HT1080 (cell line): ENCODE results near the gene PTF1A. TPM values are rescaled to one million over a fixed set of nuclear protein-coding genes. Genes with fewer than 3 reads are reported as not detected.

ENCODE experiments used
- DNase-seq: peaks from one replicate; pipeline ENCODE4 v3.0.0-alpha.2; 2015; ENCODE audit warnings: low read depth
- total RNA-seq: library from RNA; depleted of rRNA; stranded (reverse); fragments of >200 nt; shearing (Covaris generic); gene quantifications from 2 replicates; pipeline ENCODE4 v1.2.3, GENCODE V29; 2014

The PTF1A gene
- total RNA-seq, 1 experiment from 2014 or later, result not detected

GRCh38 chr10:23186178-23186577, 5.9 kb upstream of the PTF1A start:
- DNase-seq, result no peak

GRCh38 chr10:23186697-23187096, 5.4 kb upstream of the PTF1A start:
- DNase-seq, result no peak

DNA sequence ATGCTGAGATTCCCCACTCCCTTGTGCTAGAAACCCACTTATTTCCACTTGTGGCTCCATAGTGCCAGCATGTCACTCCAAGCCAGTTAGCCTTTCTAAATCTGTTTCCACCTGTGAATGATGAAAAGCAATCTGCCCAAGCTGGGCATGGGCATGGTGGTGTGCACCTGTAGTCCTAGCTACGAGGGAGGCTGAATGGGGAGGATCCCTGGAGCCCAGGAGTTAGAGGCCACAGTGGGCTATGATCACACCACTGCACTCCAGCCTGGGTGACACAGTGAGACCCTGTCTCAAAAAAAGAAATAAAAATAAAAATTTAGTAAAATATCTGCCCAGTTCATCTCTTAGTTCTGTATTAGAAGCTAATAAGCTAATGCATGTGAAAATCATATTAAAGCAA, 5.0 kb upstream of the PTF1A start:
- DNase-seq, result no peak

DNA sequence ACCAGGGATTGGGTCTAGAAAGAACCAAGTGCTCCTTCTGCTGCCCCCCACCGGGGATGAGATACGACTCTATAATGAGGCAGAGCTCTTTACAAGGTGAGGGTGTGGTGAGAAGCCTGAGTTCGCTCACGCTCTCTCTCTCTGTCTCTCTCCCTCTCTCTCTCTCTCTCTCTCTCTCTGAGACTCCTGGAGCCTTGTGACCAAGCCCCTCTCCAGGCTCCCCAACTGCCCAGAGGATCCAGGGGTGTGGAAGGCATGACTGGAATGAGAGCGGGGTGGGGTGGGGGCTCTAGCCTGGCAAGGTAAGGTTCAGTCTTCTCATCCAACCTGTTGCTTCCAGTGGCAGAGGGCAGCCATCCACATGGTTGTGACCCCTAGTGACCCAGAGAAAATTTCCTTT, 3.1 kb upstream of the PTF1A start:
- no peak for DNase-seq

DNA sequence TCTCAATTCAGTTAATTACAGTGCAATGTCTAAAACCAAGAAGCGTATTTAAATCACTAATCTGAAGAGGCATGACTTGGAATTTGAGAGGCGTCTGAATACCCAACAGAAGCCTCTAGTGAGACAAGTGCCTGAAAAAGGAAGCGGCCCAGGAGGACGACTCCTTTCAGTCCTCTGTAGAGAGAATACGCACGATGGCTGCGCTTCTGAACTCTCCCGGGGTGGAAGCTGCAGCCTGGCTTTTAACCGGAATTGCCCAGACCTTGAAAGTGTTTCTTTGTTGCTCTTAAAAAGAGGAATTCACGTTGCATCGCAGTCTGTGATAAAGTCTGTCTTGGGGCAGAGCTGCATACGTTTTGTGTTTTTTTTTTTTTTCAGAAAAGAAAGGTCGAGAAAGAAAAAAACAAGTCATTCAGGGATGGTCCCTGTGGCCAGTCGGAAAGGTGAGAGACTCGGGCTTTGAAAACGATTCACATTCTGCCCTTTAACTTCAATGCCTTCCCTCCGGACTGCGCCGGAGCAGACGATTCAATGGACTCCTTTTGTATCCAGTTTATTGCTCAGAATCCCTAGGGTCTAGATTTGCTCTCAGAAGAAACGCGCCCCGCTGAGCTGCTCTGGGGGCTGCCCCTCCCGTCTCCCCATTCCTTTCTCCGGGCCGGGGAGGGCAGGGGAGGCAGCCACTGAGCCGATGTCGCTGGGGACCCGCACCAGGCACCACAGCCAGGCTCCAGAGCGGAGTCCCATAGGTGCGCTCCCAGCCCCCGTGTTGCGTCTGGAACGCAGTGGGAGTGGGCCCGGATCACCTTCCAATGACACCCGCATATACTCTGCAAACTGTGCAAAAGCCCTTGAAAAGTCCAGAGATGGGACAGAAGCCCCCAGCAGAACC, 994 bp upstream of the PTF1A start:
- DNase-seq, result no peak

- no peak for DNase-seq
Measured at GRCh38 chr10:23192712-23193434, 761 bp downstream of the PTF1A start.

DNA sequence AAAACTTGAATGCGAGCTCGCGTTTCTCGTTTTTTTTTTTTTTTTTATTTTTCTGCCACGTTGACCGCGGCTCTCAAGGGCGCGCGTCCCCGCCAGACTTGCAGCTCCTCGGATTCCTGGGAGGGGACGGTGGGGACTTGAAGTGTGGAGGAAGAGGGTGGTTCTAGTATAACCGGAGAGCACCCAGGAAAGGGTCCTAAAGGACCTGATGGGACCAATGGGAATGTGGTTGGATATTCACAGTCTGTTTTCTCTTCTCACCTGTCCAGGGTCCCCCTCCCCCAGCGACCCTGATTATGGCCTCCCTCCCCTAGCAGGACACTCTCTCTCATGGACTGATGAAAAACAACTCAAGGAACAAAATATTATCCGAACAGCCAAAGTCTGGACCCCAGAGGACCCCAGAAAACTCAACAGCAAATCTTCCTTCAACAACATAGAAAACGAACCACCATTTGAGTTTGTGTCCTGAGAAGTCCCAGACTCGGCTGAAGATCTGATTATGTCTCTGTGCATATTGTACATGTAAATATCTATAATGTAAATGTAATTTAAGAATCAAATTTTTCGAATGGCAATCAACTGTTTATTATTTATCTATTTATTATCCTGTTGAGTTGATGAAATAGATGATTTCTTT, 1.4 kb downstream of the PTF1A start:
- no peak for DNase-seq

DNA sequence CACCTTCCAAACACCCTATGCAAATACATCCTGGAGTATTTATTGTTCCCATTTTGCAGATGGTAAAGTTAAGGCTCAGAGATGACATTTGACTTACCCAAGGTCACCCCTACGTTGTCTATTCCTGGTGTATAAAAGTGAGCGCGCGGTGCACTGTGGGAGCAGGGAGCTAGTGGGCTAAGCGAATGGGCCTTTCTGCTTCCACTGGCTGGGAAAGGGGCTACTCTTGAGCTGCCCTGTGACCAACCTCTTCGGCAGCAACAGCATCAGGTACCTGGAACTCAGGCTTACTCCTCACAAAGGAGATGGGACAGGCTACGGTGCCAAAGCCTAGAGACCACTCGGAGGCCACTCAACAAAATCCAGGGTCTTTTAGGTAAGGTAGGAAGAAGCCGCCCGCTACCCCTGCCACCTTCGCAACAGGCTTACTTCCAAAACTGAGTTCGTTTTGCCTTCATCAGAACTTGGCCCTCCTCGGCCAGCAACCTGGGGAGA, 2.4 kb downstream of the PTF1A start:
- DNase-seq, result no peak

DNA sequence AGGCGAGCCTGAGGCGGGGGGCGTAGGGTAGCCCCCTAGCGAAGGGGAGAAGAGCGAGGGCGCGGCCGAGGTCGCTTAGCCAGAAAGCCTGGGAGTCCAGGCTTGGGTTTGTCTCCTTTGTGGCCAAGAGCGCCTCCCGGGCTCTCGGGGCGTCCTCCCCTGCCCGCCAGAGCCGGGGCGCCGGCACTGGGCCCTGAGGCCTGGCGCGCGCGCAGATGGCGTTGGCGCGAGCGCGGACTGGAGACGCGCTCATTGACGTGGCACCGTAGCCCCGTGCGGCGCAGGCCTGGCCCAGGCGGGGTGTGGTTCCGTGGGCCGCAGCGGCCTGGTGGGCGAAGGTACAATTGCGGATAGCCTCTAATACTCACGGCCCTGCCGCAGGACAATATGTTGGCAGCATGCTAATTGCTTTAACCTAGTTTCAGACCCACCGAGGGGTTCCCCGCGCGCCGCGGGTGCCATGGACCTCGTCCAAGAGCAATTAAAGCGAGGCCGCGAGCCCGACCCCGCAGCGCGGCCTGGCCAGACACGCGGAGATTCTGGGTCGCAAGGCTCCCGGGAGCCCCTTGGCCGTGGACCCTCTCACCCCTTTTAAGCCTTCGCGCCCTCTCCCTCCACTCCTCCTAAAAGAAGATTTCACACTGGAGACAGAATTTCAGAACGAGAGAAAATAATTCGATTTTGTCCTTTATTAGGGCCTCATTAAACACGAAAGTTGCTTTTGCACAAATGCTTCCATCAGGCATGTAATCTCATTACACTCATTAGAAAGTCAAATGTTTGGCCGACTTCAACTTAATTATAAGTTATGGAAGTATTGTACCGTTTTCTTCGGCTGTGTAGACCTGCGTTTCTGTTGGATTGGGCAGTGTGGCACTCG, 3.1 kb downstream of the PTF1A start:
- DNase-seq, result no peak

- no peak for DNase-seq
Measured at GRCh38 chr10:23195846-23196600, 3.9 kb downstream of the PTF1A start.

DNA sequence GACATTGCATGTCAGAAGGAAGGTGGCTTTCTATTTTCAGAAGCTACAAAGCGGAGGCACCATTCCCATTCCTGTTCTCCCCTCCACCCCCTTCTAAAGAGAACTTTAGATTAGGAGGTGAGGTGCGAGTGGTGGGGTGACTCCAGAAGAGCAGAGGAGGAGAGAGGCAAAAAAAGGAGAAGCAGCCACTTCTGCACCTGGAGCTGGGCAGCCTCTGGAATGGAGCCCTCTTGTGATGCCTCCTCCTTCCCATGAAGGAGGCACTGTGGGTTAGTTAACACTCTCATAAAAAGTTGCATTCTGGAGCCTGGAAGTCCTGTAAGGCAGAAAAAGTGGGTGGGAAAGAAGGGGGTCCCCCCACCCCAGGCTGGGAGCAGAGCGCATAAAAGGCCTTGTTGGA, 4.8 kb downstream of the PTF1A start:
- no peak for DNase-seq

DNA sequence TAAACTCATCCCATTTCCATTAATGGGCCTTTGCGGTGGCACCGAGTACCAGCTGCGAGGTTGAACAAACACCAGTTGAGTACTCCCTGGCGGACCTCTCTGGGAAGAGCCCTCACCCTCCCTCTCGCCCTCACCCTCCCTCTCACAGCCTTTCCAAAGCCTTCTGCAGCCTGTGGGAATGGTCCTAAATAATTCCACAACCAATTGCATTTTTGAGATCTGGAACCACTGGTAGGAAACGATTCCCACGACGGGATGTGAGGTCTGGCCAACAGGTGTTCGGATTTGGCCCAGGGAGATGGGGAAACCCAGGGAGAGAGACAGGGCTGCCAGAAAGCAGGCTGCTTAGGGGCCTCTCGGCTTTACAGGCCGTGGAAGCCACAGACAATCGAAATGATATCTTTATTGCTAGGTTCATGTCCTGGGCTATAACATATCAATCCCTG, 5.3 kb downstream of the PTF1A start:
- DNase-seq, result no peak

GRCh38 chr10:23198610-23198939, 6.5 kb downstream of the PTF1A start:
- DNase-seq, result no peak

DNA sequence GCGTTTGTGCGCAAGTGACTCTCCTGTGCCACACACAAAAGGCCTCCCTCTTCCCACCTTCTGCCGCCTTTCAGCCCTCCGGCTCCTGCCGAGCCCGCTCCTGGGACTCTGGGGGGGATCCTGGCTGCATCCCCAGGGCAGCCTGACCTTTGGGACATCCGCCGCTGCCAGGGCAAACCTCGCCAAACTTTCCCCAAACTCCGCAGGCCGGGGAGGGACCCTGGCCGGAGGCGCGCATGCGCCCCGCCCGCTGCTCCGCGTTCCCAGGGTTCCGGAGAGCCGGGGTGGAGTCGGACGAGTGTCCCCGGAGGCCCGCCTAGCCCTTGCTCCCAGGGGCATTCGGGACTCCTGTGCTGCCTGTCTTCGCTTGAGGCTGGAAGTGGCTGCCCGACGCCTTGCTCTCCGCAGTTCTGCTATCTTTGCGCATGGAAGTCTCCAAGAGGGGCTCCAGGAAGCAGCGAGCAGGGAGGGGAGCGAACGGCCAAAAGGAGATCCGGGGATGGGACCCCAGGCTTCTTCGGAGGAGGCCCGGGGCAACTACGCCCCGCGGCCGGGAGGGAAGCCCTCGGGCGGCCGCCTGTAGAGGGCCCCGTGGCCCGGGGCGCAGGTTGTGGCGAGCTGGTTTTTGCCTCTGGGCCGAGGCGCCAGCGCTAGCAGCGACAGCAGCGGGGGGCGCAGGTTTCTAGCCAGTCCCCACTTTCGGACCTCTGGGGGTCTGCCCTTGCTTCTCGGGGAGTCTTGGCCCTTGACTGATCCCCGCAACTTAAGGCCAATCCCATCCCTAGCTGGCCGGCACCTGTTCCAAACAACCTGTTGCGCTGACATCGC, 7.0 kb downstream of the PTF1A start:
- no peak for DNase-seq

DNA sequence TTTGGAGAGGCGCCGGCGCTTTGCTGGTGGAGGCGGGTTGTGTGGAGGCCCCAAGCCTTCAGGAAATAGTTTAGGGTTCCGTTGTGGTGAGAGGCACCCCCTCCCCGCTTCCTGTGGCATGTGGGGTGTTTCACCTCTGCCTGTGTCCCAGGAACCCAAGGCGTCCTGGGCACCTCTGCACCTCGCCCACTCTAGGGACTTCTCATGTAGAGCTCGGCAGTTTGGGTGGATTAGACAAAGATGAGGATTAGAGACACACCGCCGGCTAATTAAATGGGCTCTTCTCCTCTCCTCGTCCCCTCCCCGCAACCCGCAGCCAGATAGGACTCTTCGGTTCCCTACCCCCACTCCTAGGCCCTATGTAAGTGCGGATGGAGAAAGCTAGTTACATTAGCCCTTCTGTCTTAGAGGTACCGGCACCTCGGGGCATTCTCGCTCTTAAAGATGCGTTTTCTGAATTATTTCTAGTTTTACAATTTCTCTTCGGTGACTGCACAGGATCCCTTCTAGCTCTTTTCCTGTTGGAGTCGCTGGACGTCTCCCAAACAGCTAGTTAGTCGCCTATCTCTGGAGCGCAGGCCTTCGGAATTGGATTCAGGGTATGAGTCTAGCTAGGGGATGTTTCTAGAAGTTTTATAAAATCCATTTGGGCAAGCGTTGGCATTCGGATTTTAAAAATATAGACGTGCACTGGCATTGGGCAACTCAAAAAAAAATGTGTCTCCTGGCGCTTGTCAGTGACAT, 7.8 kb downstream of the PTF1A start:
- no peak for DNase-seq

- no peak for DNase-seq
Measured at GRCh38 chr10:23200586-23200985, 8.5 kb downstream of the PTF1A start.

DNA sequence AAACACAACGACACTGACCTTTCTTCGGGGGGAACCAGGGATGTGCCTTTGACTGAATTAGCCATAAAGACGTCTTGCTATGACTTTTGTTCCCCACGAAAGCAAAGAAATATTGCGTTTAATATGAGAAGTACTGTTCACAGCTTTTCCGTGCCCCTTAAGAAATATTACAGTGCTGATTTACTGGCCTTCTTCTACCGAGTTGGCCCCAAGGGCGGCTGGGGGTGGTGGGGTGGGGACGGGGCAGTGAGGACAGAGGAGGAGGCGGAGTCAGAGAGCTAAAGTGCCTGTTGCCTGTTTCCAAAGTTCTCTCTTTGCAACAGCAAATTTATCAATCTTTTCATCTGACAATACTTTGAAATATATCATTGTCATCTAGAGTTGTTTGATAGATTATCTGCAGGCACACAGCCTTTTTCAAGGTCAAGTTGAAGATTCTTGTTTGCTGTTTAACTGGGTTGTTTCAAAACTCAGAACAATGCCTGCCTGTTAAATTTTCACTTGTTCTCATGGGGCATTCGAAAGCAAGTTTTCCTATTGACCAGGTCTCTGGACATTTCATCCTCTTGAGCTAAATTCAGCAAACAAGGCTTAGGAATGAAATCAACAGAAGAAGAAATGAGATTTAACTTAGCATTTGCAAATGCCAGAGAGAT, 9.0 kb downstream of the PTF1A start:
- DNase-seq, result no peak

- DNase-seq, result no peak
Measured at GRCh38 chr10:23201837-23202236, 9.7 kb downstream of the PTF1A start.
